HepG2 (cell line): ENCODE data around the gene TACO1. TPM values are rescaled to one million over a fixed set of nuclear protein-coding genes. Genes with fewer than 3 reads are reported as not detected.

ENCODE experiments used
- DR1 ChIP-seq: sonication (generic); formaldehyde crosslinking; IDR thresholded peaks from 2 replicates; pipeline ENCODE4 v1.8.0; 2021; ENCODE audit warnings: mild to moderate bottlenecking, missing genetic modification reagents, inconsistent platforms
- FOXM1 ChIP-seq: sonication (generic); formaldehyde crosslinking; IDR thresholded peaks from 2 replicates; pipeline ENCODE4 v1.5.0; 2020; ENCODE audit warnings: missing genetic modification reagents
- NR2F1 ChIP-seq, 2 experiments: fragments of 450-650 bp in 1 of 2; formaldehyde crosslinking in 1 of 2; IDR thresholded peaks; 2 replicates each; pipeline versions ENCODE4 v1.5.0 to v1.6.1; 2016 to 2020; ENCODE audit warnings: mild to moderate bottlenecking in 1 of 2, missing compliant biosample characterization in 1 of 2, missing genetic modification reagents in 1 of 2, moderate library complexity in 1 of 2
- PBX3 ChIP-seq: sonication (generic); formaldehyde crosslinking; IDR thresholded peaks from 2 replicates; pipeline ENCODE4 v1.8.1; 2023; ENCODE audit warnings: missing genetic modification reagents, inconsistent platforms, borderline replicate concordance
- PRDM10 ChIP-seq: sonication (generic); formaldehyde crosslinking; IDR thresholded peaks from 2 replicates; pipeline ENCODE4 v1.4.0; 2020; ENCODE audit warnings: low read depth, missing genetic modification reagents
- RNF2 ChIP-seq: fragments of 450-650 bp; conservative IDR thresholded peaks from 2 replicates; pipeline ENCODE4 v1.6.1; 2016; ENCODE audit warnings: low read depth
- ZNF276 ChIP-seq: sonication (generic); formaldehyde crosslinking; IDR thresholded peaks from 2 replicates; pipeline ENCODE4 v1.4.0; 2020; ENCODE audit warnings: mild to moderate bottlenecking, low read depth, missing genetic modification reagents
- ZSCAN29 ChIP-seq: sonication (generic); formaldehyde crosslinking; conservative IDR thresholded peaks from 2 replicates; pipeline ENCODE4 v1.4.0; 2020; ENCODE audit warnings: mild to moderate bottlenecking, missing genetic modification reagents
- polyA plus RNA-seq, 8 experiments: library from polyadenylated mRNA; depleted of rRNA in 3 of 8; stranded (reverse) in 7 of 8; unstranded in 1 of 8; fragments of >200 nt; fragmentation: Illumina TruSeq in 4 of 8; extraction: Trizol in 4 of 8; gene quantifications; 2 replicates each; pipeline versions ENCODE4 v1.2.1 to v1.2.3, GENCODE V29; 2011 to 2016; ENCODE audit warnings: low read depth in 4 of 8, missing spikeins in 1 of 8, mixed read lengths in 1 of 8; ENCODE audit not compliant: insufficient read depth in 1 of 8
- total RNA-seq, 5 experiments: library from RNA; depleted of rRNA; stranded (reverse); fragments of >200 nt; fragmentation: Illumina TruSeq; extraction: Trizol; gene quantifications; 2 replicates each; pipeline ENCODE4 v1.2.3, GENCODE V29; 2016; ENCODE audit warnings: low read depth in 1 of 5
- TF ChIP-seq, protein P1 (sequence below): sonication (generic); formaldehyde crosslinking; IDR thresholded peaks from 2 replicates; pipeline ENCODE4 v1.5.0; 2020; ENCODE audit warnings: mild to moderate bottlenecking, missing genetic modification reagents
- TF ChIP-seq, protein P2 (sequence below): sonication (generic); formaldehyde crosslinking; IDR thresholded peaks from 2 replicates; pipeline ENCODE4 v1.4.0; 2020; ENCODE audit warnings: missing genetic modification reagents
- TF ChIP-seq, protein P3 (sequence below): sonication (generic); formaldehyde crosslinking; IDR thresholded peaks from 2 replicates; pipeline ENCODE4 v1.8.0; 2022; ENCODE audit warnings: missing genetic modification reagents, mild to moderate bottlenecking, inconsistent platforms, borderline replicate concordance
- TF ChIP-seq, protein P4 (sequence below): sonication (generic); formaldehyde crosslinking; IDR thresholded peaks from 2 replicates; pipeline ENCODE4 v1.8.1; 2023; ENCODE audit warnings: mild to moderate bottlenecking, missing genetic modification reagents, borderline replicate concordance

The TACO1 gene
- total and polyA plus RNA-seq, 2 of the 13 experiments (the other 11 are each of a cell fraction or from before 2014, with no cell fraction given) = 34.7 to 53.6 TPM

DNA sequence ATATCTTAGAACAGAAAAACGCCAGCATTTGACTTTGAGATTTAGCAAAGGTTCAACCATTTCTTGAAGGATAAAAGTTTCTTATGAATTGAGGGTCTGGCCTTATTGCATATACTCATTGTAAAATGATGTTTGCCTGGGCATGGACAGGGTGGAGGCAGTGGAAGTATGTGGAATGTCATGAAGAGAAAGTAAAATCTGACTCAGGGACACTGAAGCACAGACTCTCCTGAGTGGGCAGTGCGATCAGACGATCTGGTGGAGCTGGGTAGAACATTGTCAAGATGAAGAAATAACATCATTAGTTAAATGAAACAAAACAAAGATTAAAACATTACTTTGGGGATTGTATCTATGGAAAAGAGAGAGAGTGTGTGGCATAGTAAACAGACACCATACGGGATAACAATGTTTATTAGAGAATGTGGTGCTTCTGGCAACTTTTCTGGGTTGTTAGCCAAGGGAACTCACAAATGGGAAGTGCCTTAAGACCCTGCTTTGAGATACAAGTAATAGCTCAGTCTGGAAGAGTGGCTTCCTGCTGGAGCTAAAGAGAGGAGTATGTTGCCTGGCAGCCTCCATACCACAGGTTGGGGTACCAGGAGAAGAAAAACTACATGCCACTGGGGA lies 26.0 kb downstream of the TACO1 start (continued):
- TF ChIP-seq PRDM10 (CRISPR knock-in tag) (no peak), ZSCAN29 (no peak), PBX3 (no peak), DR1 (no peak), RNF2 (no peak), ZNF276 (no peak), NR2F1 (CRISPR knock-in tag; IDR thresholded peaks at IDR 0.05) (no peak), FOXM1 (CRISPR knock-in tag) (no peak)
- TF ChIP-seq, protein P1, sequence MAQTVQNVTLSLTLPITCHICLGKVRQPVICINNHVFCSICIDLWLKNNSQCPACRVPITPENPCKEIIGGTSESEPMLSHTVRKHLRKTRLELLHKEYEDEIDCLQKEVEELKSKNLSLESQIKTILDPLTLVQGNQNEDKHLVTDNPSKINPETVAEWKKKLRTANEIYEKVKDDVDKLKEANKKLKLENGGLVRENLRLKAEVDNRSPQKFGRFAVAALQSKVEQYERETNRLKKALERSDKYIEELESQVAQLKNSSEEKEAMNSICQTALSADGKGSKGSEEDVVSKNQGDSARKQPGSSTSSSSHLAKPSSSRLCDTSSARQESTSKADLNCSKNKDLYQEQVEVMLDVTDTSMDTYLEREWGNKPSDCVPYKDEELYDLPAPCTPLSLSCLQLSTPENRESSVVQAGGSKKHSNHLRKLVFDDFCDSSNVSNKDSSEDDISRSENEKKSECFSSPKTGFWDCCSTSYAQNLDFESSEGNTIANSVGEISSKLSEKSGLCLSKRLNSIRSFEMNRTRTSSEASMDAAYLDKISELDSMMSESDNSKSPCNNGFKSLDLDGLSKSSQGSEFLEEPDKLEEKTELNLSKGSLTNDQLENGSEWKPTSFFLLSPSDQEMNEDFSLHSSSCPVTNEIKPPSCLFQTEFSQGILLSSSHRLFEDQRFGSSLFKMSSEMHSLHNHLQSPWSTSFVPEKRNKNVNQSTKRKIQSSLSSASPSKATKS (CRISPR knock-in tag) = no peak
- TF ChIP-seq, protein P2, sequence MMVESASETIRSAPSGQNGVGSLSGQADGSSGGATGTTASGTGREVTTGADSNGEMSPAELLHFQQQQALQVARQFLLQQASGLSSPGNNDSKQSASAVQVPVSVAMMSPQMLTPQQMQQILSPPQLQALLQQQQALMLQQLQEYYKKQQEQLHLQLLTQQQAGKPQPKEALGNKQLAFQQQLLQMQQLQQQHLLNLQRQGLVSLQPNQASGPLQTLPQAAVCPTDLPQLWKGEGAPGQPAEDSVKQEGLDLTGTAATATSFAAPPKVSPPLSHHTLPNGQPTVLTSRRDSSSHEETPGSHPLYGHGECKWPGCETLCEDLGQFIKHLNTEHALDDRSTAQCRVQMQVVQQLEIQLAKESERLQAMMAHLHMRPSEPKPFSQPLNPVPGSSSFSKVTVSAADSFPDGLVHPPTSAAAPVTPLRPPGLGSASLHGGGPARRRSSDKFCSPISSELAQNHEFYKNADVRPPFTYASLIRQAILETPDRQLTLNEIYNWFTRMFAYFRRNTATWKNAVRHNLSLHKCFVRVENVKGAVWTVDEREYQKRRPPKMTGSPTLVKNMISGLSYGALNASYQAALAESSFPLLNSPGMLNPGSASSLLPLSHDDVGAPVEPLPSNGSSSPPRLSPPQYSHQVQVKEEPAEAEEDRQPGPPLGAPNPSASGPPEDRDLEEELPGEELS (CRISPR knock-in tag) = no peak
- TF ChIP-seq, protein P3, sequence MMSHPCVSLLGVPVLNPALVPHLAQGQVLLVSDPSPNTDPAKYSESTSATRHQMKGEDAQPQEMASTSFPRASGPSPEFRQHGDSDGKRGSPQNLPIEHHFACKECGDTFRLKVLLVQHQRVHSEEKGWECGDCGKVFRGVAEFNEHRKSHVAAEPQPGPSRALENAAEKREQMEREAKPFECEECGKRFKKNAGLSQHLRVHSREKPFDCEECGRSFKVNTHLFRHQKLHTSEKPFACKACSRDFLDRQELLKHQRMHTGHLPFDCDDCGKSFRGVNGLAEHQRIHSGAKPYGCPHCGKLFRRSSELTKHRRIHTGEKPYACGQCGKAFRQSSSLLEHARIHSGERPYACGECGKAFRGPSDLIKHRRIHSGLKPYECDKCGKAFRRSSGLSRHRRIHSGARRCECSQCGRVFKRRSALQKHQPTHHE (CRISPR knock-in tag) = no peak
- TF ChIP-seq, protein P4, sequence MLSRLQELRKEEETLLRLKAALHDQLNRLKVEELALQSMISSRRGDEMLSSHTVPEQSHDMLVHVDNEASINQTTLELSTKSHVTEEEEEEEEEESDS (CRISPR knock-in tag) = no peak
